GM12874 (cell line): ENCODE measurements around the gene AK2.

ENCODE experiments used
- CTCF ChIP-seq: IDR thresholded peaks from 2 replicates; pipeline ENCODE4 v1.5.1; 2011; ENCODE audit warnings: low read depth, mild to moderate bottlenecking, control low read depth, low read length, moderate library complexity; ENCODE audit not compliant: insufficient read depth

Gene AK2

GRCh38 chr1:33036526-33037503, at the start of gene AK2:
Gene AK2 (minus strand): TSS chr1:33036883. CDS start chr1:33036828, 55 bp downstream.
- no peak for TF ChIP-seq CTCF

- TF ChIP-seq CTCF: peak; percentile 78
These were observed 49.7 kb upstream of the AK2 start for GRCh38 chr1:33086384-33086850.

GRCh38 chr1:33085332-33085731, 48.6 kb upstream of the AK2 start:
- TF ChIP-seq CTCF: no peak

GRCh38 chr1:33082575-33083108, 46.0 kb upstream of the AK2 start:
- no peak for TF ChIP-seq CTCF

- TF ChIP-seq CTCF: no peak
These were observed 45.0 kb upstream of the AK2 start for GRCh38 chr1:33081554-33082305.

- no peak for TF ChIP-seq CTCF
These were observed 44.3 kb upstream of the AK2 start, which contains the start of gene AZIN2 for GRCh38 chr1:33080885-33081553. Gene AZIN2 (plus strand): TSS chr1:33081153. CDS start chr1:33082250, 1,097 bp downstream.
